GM21526 (cell line): ENCODE measurements around the gene CTRB2.
"Not testable (repeated sequence)": the region's sequence is repeated elsewhere in the genome, so short reads cannot be mapped to it uniquely, and the experiment has no call there.

Experiments used
- ATAC-seq: cut with Tn5 transposase; IDR thresholded peaks from one replicate; pipeline ENCODE4 v1.9.1; 2021; ENCODE audit warnings: moderate library complexity; ENCODE audit not compliant: unreplicated experiment, low FRiP score

CTRB2 gene

DNA sequence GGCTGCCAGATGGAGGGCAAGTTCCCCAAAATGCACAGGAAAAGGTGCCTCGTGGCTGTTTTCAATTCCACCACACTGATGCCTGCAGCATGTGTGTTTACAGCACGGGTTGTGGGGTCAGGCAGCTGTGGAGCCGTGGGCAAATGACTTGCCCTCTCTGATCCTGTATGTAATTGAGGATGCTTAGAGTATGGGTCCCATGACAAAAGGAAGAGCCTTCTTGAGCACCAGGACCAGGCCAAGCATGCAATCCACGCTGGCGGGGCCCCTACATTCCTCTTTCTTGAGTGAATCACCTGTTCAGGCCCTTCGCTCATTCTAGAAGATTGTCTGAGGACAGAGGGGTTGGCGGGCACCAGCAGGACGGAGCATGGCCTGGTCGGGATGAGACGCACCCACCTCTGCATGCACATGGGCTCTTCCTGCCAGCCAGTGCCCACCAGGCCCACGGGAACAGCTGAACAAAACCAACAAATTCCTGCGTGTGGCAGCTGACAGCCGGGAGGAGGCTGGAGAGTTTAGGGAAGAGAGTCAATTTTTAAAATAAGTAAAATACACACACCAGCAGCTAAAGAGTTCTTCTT lies 1.4 kb upstream of the CTRB2 start:
- no peak for ATAC-seq

DNA sequence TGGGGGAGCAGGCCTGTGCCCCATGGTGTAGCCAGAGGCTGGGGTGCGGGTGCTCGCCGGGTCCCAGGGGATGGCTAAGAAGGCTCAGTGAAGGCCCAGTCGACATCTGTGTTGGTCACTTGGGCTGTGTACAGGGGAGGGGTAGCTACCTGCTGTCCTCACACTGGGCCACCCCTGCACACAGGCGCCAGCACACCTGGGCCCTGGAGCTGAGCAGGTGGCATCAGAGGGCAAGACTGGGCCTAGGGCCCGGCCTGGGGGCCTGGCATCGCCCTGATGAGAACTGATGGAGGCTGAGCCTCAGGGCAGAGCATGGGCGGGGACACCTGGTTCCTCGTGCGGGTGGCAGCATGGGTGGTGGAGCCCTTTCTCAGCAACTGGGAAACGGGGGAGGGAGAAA lies 870 bp upstream of the CTRB2 start:
- no peak for ATAC-seq

DNA sequence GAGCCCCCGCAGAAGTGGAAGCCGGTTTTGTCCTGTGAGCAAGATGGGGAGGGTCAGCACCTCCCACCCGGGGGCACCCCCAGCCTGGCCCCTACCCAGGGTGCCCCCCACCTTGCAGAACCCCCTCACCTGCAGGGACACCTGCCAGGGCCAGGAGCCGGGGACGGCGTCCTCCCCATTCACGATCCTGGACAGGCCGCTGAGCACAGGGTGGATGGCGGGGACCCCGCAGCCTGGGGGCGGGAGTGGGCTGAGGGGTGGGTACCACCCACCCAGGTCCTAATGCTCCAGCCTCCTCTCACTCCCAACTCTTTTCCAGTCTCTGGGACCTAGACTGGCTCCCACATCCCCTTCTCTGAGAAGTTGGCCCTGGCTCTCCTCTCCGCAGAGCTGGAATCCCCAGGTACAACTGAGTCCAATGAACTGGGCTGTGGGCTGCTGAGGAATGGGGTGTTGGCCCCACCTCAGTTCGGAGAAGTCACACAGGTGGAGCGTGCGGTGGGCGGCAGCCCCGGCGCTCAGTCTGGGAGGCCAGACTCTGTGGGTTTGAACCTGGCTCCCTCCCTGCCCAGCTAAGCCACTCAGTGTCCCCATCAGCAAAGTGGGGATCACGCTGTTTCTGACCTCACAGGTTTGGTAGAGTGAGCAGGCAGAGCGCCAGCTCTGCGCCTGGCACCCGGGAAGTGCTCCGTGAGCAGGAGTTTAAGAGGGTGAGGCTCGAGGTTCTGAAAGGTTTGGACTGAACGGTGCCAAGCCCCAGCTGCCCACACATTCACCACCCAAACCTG lies 806 bp downstream of the CTRB2 start:
- ATAC-seq: not testable (repeated sequence)

DNA sequence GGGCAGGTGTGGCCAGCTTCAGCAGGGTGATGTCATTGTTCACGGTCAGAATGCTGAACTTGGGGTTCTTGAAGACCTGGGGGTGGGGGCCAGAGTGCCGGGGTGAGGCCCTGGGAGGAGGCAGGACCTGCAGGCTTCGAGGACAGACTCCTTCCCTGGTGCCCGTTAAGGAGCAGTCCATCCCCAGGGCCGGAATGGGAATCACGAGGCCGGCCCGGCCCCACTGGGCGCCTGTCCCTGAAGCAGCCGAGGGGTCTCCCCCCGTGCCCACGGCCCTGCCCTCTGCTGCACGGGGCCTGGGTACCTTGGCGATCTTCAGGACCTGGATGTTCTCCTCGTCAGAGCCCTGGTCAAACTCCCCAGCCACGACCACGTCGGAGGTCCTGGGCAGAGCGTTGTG lies 1.5 kb downstream of the CTRB2 start:
- ATAC-seq: not testable (repeated sequence)

DNA sequence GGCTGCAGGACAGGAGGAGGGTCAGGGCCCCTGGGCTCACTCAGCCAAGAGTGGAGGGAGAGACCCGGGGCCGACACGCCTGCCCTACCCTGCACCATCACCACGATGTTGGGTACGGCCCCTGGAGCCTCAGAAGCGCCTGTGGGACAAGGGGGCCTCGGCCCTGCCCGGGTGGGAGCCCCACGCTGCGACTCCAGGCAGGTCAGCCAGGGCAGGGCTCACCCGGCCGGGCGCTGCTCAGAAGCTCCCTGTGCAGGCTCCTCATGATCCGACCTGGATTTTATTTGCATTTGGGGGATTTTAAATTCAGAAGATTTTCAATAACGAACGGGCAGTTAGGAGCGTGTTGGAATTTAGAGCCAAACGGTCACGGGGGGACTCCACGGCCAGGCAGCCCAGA lies 2.1 kb downstream of the CTRB2 start:
- not testable (repeated sequence) for ATAC-seq

DNA sequence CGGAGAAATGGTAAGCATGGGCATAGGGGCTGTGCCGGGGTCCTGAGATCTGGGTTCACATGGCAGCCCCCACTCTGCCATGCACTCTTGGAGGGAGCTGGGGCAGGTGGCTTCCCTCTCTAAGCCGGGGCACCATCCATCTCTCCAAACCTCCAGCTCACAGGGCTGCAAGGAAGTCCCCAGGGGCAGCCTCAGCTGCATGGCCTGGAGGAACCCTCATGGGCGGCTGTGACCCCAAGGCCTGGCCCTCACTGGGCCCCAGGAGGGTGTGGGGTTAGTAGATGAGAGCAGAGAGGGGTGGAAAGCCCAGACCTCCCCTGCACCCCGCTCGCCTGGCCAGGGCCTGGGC lies 2.6 kb downstream of the CTRB2 start:
- no peak for ATAC-seq

DNA sequence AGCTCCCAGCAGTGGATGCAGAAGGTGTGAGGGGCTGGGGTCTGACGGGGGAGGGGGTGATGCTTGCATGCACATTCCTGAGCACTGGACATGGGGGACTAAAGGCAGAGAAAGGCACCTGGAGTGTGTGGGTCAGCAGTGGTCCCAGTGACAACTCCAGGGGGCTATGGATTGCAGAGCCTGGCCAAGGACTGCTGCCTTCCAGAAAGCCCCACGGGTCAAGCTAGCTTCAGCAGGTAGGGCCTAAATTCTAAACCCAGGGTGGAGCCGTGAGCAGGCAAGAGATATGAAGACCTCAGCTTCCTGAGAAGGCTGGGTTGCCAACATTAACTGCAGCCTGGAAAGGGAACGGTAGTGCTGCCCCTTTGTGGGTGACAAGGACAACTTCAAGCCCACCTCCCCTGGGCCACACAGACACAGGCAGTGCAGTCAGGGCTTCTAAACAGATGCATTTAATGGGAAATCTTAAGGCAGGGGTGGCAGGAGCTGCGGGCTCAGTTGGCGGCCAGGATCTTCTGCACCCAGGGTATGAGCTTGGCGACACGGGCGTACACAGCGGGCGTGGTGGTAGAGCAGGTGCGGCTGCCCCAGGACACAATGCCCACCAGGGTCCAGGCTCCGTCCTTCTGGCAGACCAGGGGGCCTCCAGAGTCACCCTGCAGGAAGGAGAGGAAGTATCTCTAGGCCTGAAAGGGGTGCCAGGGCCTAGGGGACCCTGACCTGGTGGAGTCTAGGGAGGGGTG lies 3.1 kb downstream of the CTRB2 start:
- no peak for ATAC-seq

DNA sequence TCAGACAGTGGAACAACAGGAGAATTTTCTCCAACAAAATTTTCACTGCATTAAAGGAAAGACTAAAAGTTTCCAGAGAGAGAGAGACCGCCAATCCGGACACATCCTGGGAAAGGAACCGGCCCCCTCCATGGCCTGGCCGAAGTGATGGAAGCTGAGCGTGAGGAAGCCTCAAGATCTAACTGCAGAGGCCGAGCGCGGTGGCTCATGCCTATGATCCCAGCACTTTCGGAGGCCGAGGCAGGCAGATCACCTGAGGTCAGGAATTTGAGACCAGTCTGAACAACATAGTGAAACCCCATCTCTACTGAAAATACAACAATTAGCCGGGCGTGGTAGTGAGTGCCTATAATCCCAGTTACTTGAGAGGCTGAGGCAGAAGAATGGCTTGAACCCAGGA lies 3.9 kb downstream of the CTRB2 start:
- ATAC-seq: no peak

DNA sequence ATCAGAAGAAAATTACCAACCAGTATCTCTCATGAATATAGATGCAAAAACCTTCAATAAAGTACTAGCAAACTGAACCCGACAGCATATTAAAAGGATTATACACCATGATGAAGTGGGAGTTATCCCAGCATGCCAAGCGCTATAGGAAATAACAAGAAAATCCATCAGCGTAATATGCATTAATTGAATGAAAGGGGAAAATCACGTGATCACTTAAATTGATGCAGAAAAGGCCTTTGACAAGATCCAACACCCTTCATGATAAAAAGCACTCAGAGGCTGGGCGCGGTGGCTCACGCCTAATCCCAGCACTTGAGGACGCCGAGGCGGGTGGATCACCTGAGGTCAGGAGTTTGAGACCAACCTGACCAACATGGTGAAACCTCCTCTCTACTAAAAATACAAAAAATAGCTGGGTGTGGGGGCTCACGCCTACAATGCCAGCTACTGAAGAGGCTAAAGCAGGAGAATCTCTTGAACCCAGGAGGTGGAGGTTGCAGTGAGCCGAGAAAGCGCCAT lies 4.8 kb downstream of the CTRB2 start:
- ATAC-seq: no peak

DNA sequence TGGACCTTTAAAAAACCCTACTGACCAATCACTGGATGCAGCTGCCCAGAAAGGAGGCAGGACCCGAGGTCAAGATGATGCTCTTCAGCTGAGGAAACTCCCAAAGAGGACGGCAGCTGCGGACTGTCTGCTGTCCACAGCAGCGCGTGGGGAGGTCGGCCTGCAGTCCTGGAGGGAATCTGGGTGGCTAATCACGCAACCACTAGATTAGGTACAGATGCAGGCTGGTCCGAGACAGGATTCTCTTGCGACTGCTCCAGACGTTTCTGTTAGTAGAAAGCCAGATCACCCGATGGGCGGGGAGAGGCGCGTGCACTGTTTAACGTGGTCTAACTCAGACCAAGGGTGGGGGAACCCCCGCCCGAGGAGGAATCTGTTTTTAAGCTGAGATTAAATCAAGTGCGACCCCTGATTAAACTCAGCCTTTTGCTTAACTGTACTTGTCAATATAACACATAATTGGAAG lies 8.8 kb downstream of the CTRB2 start:
- ATAC-seq: no peak

DNA sequence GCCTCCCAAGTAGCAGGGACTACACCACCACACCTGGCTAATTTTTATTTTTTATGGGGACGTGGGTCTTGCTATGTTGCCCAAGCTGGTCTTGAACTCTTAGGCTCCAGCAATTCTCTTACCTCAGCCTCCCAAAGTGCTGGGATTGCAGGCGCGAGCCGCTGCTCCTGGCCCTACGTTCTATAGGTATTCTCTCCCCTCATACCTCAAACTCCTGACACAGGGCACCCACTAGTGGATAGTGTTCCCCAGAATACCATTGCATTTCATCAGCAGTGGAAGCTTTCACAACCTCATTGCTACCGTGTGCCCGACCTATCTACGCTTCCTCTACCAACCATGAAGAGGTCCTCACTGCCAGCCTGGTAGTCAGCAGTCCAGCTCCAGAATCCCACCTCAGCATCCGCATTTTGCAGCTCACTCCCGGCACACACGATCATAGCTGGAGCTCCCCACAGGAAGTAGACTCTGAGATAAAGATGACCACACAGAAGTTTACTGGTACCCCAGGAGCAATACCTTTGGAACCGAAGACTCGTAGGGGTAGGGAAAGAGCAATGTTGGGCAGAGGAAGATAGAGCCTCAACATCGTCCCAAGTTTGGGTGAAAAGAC lies 9.3 kb downstream of the CTRB2 start:
- ATAC-seq: no peak

DNA sequence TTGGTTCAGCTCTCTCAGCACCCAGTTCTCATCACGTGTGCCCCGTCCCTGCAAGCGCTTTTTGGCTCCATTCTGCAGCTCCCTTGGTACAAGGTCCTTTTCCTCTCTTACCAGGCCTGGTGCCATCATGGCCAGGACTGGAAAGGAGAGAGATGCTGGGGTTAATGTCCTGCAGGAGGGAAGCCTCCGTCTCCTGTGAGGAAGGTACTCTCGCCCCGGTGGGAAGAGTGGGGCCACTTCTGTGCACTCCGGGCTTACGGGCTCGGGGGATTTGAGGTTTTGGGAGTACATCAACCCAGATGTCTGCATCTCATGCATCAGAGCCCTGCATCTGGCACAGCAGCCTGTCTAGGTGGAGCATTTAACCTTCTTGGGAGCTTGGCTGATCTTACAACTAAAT lies 10.1 kb downstream of the CTRB2 start:
- ATAC-seq: no peak

DNA sequence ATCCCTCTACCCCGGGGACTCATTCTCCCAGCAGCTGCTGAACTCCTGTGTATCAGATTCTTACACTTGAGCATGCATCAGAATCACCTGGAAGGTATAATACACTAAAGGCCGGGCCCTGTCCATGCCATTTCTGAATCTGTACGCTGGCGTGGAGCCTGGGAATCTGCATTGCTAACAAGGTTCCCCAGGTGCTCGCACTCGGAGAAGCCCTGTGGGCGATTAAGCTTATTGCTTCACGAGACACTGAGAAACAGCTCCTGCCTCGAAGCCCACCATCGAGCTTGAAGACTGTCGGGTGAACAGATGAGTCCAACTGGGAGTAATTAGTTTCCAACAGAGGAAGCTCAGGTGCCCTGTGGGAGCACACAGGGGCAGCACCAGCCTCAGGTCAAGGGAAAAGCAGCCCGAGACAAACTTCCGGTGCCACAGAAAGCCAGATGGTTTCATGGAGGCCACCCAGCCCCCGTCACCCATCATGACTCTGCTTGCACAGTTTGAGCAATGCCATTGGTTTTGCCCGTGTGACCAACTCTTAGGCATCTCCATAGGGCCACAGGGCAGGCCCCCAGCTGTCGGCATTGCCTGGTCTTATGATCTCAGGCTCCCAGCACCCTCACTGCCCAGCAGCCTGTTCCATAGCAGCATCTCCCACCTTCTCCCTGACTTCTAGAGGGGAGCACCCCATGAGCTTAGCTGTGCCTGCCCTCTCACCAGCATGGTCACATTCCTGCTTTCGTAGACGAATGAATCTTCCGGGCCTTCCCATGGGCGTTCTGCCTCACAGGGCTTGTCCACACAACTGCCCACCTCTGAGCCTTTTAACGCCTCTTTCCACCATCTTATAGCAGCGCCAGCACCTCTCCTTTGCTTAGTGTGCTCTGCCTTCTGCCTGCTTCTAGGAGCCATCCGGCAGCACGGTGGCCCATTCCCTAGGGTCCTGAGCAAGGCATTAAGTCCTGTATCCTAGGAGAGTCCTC lies 10.9 kb downstream of the CTRB2 start:
- no peak for ATAC-seq

DNA sequence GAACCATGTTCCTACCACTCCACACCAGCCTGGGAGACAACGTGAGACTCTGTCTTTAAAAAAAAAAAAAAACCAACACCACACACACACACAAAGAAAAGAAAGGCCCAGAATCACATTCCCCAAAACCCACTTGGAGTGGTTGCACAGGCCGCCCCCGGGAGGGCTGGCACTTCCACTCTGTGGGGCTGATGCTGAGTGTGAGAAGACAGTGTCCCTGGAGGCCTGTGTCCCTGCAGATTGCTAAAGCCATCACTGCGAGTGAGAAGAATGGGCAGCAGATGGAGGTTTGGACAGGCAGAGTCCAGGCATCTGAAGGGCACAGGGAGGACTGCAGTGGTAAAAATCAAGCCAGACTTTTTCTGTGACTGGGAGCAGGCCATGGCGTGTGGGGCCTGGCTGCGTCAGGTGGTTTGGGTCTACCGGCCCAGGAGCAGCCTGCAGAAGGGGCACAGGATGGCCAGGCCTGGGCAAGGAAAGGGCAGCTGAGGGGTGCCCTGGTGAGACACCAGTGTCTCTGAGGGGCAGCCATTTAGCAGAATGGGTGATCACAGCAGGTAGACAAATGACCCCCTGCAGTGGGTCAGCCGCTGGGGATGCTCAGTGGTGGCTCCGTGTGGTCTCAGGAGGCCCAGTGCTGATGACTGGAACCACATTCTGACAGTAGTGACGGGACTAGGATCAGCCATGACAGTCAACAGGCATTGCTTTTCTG lies 13.1 kb downstream of the CTRB2 start:
- ATAC-seq: no peak

DNA sequence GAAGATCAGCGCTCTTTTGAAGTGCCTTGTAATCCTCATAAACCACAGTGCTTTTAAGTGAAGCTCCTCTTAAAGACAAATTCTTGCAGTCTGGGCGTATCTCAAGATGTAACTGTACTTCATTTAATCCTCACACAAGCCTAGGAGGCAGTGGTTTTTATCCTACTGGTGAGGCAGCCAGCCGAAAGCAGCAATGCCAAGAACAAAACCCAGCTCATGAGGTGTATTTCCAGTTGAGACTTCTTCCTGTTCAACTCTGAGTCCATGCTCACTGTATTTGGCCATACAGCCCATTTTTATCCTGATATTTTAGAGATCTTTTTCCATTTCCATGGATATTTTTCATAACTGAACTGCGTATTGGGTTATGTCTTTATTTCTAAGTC lies 13.7 kb downstream of the CTRB2 start:
- no peak for ATAC-seq

DNA sequence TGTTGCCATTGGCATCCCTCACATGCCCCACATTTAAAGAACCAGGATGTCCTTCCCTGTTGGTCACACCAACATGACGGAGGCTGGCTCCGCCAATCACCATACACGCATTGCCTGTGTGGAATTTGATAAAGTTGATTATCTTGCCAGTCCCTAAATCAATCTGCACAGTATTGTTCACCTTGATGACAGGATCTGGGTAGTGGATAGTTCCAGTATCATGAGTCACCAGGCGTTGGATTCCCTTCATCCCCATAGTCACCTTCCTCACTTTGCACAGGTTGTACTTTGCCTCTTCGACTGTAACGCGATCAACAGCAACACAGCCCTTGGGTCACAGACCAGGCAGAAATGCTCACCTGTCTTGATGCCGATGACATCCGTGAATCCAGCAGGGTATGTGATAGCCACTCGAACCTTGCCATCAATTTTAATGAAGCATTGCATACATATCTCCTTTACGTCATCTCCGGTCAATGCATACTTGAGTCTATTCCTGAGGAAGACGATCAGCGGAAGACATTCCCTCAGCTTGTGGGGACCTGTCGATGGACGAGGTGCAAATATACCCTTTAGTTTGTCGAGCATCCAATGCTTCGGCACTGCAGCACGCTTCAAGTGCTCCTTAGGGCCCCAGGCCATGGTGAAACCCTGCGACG lies 14.2 kb downstream of the CTRB2 start:
- no peak for ATAC-seq

DNA sequence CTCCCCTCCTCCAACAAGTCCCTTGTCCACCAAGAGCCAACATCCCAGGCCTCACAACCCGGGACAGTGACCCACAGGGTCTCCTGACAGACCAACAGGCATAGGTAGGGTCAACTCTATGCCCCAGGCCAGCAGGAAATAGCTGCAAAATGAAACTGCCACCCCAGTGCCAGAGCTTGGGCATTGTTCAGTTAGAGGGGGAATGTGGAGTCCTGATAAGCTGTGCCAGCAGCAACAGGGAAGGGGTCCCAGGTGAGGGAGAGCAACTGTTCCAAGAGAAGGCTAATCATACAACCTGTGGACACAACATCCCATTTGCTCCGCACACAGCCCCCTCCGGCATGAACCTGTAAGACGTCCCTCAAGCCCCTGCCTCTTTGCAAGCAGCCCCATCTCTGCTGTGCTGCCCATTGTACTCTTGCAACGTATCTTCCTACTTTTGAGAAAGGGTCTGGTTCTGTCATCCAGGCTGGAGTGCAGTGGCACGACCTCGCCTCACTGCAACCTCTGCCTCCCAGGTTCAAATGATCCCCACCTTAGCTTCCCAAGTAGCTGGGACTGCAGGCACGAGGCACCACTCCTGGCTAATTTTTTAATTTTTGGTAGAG lies 17.2 kb downstream of the CTRB2 start:
- no peak for ATAC-seq

DNA sequence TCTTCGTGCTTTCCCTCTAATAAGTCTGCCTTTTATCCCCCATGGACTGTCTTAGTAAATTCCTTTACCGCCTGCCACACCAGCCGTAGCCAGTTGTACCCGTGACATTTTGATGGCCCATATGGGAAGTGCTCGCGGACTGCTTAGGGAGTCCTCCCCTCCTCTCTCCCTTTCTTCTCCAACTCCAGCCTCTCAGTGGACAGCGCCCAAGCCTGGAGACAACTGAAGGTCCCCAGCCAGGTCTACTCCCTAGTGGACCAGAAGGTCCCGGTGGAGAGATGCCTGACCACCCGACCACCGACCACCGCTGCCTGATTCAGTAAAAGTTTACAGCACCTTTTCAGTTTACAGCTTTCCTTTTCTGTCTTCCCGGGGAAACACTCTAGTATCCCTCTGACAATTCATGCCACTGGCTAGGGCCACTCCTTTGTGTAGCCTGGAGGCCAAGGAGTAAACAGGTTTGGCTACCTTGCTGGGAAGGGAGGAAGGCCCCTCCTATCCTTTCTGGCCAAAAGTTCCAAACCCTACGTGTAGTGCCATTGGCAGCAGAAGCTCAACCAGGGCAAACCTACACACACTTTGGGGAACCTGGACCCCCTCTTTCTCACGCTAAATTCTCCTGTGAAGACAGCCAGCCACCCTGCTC lies 18.0 kb downstream of the CTRB2 start:
- no peak for ATAC-seq
